Posterior cingulate gyrus (tissue), 11 donors: Measurements from ENCODE around the gene CD28.
"Not testable (repeated sequence)": the region's sequence is repeated elsewhere in the genome, so short reads cannot be mapped to it uniquely, and the experiment has no call there.

Experiments used
- DNase-seq, 10 donors: peaks; one replicate each; pipeline versions ENCODE4 v3.0.0 to v3.0.0-alpha.2; 2020 to 2021; ENCODE audit warnings: mixed read lengths in 3 of 10
- intact Hi-C: fragments of 100-400 bp; cut with DNase I; formaldehyde crosslinking; loops from one replicate; pipeline ENCODE4 v1.15.1; 2023

The CD28 gene

DNA sequence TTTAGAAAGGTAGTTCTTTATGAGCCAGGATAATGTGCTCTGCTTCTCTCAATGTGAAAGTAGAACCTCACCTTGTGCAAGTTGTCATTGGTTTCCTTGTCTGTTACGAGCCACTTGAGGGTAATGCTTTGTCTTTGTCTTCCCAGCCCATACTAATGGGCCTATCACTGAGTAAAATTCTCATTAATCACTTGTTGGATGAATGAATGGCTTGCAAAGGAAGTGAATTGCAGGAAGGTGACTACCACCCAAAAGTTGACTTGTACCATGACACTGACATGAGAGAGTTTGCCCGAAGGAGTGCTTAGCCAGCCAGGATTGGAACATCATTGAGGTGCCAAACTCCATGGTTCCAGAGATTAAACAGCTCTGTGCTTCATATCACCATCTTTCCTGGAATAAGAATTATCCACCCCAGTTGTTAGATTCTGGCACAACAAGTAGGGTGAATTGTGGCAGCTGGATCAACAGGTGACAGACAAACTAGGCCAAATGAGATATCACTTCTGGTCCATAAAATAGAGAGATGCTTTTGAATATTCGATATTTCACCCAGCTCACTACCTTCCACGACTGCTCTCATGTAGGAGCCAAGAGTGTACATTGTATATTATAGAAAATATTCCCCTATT, 20.5 kb upstream of the CD28 start:
- intact Hi-C loops = no loop called here
- DNase-seq = no peak

DNA sequence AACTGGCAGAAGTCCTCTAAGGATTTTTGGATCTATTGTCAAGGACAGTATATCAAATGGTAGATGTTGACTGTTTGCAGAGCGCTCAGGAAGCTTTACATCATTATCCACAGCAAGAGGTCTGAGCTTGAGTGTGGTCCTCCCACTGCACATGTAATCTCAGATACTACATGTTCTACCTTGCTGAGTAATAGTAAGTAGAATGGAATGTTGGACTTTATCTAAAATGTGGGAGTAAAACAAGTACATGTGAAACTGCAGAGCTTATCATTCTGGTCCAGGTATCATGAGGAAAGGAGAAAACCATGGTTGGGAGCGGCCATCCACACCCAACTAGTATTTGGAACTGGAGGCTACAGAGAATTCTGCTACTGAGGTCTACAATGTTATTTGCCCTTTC, 19.3 kb upstream of the CD28 start:
- intact Hi-C loops = no loop called here
- DNase-seq = no peak

DNA sequence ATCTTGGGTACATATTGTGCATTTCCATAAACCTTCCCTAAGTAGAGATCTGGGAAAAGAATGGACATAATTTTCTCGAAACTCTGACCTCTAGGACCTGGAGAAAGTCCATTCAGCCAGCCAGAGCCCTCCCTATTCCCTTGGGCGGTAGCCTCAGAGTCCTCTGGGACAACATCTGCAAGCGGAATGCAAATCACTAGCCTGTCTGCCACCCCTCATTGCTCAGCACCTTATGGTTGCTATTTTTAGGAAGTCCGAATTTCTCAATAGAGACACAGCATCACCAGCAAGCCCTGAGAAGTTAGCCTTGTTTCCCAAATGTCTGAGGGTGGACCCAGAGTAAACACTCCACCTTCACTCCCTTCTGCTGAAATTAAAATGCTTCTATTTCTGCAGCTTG, 17.6 kb upstream of the CD28 start:
- DNase-seq = no peak
- intact Hi-C loops = no loop called here

DNA sequence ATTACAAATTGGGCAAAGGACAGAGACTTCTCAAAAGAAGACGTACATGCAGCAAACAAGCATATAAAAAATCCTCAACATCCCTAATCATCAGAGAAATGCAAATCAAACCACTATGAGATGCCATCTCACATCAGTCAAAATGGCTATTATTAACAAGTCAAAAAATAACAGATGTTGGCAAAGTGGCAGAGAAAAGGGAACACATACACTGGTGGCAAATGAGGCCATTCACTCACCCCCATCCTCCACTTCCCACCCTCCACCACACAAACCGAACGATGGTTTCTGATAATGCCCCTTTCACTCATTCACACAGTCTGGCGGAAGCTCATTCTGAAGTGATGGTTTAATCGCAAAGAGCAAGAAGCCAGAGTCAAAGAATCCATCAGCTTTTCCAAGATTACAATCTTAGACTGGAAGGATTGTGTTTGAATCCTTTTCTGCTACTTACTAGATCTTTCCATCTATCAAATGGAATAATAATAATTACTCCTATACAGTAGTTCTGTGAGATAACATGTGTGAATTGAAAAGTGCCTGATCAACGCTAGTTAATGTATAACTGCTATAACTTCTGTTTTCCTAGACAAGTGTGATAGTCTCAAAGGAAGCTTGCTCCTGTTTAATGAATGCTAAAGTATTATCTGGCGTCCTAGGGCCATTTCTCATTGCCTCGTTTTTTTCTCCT, 16.9 kb upstream of the CD28 start:
- intact Hi-C loops = no loop called here

DNA sequence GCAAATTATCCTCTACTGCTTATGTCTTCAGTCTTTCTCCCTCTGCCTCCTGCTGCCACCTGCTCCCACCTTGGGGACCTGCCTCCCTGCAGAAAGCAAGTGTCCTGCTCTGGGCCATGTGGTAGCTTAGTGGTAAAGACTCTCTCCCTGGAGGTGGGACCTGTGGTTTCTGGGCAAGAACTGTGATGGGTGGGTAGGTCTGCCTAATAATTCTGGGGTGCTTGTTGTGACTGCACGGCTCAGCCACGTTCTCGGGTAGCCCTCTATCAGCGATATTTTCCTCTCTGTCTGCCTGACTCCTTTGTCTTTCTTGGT, 16.4 kb upstream of the CD28 start:
- intact Hi-C loops = no loop called here
- DNase-seq = no peak

More for the DNA sequence above, 16.9 kb upstream of the CD28 start:
- no peak for DNase-seq

DNA sequence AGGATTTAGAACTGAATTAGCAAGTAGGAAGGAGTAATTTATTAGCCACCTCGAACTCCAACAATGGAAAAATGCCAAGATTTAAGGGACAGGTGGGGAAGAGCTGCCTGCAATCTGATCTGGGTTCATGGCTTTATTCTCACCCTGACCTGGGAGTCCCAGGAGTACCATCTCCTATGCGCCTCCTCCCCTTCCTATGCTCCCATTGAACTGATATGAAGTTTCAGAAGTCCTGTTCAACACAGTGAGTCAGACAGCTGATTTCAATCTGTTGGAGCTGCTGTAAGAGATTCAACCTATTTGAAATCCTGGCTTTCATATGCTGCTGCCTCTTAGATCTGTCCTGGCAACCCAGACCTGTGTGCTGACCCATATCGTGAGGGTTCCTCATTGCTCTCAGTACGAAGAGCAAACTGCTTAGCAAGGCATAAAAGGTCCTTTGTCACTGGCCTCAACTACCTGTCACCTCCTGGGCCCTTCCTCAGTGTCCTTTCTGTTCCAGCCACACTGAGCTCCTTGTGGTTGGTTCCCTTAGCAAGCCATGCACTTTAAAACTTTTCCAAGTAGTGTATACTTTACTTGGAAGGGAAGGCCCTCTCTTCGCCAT, 15.9 kb upstream of the CD28 start:
- no peak for DNase-seq
- intact Hi-C loops = no loop called here

DNA sequence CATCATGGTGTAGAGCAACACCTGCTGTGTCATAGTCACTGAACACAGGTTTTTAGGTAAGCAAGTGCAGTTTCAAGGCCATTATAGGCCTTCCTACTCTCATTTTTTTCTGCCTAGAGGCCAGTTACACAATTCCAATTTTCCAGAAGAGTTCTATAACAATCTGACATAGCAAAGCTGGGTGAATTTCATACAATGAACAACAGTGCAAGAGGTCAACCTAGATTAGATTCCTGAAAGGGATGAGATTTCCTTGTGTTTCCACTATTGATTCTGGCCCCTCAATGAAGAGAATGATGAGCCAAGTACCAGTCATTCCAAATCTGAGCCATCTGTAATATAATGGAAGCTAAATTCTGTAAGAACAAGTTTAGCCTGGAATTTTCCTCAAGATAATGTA, 15.3 kb upstream of the CD28 start:
- DNase-seq = no peak
- intact Hi-C loops = no loop called here

DNA sequence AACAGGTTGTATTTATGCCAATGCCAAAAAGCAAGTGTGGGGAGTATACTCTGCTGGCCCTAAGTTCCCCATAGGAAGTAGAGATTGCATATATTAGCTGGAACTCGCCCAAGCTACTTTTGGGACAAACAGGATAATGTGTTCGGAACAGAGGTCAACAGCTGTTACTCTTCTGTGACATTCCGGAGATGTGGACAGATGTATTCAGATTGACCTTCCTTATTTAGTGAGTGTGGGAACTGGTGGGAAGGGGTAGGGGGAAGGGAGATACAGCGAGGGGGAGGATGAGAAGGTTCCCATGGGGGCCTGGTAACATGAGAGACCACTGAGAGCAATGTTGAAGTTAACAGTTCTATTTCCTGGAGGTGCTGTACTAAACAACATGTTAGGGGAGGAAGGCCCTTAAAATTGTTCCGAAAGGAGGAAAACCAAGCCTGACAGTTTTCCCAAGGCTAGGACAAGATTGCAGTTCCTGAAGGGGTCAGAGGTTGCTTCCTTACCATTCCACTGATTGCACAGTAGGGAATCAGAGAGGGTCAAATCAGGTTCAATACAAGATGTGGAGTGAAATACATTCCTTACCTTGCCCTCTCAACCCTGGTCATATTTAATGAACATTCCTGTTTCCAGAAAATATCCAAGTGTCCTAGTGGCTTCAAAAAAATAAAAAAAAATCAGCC, 14.3 kb upstream of the CD28 start:
- intact Hi-C loops = no loop called here
- no peak for DNase-seq

DNA sequence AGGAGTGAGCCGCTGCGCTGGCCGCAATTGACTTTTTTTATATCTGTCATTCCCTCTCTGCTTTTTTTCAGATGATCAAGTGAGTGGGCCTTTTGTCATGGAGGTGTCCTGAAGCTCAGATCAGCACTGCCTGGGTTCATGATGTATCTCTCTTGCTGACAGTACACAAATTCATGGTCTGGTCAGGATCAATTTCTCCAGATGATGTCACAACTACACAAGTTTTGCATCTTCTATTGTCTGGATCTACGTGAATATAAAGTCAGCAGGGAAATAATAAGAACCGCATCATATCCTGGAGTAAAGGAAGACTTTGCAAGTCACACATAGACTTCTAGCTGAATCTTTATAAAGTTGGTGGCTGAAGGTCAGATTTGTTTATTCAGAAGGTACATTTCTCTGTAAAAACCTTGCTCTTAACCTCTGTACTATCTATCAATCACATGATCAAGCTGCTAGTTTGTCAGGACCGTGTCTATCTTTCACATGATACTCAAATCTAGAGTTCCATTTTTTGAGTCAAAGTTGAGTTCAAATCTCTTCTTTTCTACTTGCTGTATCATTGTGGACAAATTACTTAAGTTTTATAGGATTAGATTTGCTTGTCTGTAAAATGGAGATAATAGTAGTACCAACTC, 13.1 kb upstream of the CD28 start:
- no peak for DNase-seq
- intact Hi-C loops = no loop called here

DNA sequence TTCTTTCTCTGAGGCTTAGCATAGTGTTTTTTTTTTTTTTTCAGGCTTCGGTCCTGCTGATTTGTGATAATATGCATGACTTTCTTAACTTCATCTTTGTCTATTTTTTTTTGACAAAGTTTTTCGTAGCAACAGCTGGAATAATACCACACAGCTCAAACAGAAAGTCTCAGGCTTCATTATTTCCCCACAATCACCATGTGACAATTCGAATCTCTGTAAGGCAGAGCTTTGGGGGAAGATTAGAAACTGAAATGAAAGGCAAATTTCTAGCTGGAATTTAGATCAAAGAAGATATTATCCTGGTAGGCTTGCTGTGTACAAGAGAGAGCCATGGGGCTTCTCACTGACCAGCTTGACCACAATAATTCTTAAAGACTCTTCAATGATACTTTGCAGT, 12.2 kb upstream of the CD28 start:
- DNase-seq = no peak
- intact Hi-C loops = no loop called here

DNA sequence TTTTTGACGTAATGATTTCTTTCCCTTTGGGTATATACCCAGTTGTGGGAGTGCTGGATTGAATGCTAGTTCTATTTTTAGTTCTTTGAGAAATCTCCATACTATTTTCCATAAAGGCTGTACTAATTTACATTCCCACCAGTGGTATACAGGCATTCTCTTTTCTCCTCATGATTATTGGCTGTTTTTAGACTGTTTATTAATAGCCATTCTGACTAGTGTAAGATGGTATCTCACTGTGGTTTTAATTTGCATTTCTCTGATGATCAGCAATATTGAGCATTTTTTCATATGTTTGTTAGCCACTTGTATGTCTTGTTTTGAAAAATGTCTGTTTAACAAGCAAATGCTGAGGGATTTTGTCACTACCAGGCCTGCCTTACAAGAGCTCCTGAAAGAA, 9.2 kb upstream of the CD28 start:
- no peak for DNase-seq
- intact Hi-C loops = no loop called here

DNA sequence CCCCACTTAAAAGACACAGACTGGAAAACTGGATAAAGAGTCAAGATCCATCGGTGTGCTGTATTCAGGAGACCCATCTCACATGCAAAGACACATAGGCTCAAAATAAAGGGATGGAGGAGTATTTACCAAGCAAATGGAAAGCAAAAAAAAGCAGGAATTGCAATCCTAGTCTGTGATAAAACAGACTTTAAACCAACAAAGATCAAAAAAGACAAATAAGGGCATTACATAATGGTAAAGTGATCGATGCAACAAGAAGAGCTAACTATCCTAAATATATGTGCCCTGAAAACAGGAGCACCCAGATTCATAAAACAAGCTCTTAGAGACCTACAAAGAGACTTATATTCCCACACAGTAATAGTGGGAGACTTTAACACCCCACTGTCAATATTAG, 8.7 kb upstream of the CD28 start:
- intact Hi-C loops, DNase-seq: not testable (repeated sequence)

DNA sequence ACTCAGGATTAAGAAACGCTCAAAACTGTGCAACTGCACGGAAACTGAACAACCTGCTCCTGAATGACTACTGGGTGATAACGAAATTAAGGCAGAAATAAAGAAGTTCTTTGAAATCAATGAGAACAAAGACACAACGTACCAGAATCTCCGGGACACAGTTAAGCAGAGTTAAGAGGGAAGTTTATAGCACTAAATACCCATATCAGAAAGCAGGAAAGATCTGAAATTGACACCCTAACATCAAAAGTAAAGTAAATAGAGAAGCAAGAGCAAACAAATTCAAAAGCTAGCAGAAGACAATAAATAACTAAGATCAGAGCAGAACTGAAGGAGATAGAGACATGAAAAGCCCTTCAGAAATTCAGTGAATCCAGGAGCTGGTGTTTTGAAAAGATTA, 8.0 kb upstream of the CD28 start:
- DNase-seq, intact Hi-C loops: not testable (repeated sequence)

DNA sequence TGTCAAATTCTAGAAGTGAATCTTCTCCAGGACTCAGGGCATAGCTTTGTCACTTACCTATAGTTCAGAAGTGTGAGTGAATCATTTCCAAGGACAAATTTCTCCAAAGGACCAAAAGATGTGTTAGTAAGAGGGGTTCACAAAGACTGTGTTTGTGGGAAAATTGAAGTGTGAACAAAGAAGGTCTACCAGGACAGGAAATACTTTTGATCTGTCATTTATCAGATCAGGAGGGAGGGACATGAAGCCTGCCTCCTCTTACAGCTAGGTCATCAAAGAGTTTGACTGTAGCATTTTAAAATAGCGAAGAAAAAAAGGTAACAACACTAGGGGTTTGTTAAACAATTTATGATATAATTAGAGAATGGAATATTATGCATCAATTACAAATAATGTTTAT, 2.0 kb upstream of the CD28 start:
- no peak for DNase-seq
- intact Hi-C loops = no loop called here

DNA sequence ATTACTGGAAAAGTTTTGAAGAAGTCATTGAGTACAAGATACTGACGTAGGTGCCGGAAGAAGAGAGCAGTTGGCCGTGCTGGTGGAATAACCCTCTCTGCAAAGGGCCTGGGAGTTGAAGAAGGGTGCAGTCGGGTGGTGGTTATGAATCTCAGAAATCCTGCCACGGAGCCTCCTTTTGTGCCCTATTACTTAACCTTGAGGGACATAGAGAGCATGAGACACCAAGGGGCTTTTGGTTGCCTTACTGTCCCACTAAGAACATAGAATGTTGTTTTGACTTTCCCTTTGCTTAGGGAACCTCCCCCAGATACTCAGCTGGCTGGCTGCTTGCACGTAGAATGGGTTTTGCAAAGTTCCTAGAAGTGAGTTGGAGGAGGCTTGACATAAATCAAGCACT, 1.3 kb upstream of the CD28 start:
- no peak for DNase-seq
- intact Hi-C loops = no loop called here

DNA sequence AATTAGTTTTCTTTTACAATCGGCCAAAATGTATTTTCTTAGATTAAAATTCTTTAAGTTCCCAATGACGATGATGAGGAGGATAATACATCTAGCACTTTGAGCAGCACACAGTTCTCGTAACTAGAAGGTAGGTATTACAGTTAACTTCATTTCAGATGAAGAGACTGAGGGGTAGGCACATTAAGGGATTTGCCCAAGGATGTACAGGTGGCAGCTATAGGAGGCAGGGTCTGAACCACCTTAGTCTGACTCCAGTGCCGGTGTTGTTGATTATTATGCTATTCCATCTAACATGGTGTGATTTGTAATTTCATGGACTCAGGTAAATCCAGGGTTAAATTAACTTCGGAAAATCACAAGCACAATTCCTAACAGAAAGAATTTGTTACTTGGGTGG, 1.1 kb downstream of the CD28 start:
- DNase-seq = no peak
- intact Hi-C loops = no loop called here

DNA sequence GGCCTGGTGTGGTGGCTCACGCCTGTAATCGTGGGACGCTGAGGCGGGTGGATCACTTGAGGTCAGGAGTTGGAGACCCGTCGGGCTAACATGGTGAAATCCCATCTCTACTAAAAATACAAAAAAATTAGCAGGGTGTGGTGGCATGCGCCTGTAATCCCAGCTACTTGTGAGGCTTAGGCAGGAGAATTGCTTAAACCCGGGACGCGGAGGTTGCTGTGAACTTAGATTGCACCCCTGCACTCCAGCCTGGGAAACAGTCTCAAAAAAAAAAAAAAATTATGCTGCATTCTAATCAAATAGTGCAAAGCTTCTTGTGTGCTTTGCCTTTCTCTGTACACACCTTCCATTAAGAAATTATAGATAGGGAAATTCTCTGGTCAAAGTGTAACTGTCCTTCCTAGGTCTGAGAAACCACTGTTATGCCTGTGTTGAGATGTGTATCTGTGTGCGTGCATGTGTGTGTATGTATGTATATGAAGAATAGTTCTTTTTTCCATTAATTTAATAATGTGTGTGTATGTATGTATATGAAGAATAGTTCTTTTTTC, 2.5 kb downstream of the CD28 start:
- intact Hi-C loops = no loop called here
- no peak for DNase-seq

DNA sequence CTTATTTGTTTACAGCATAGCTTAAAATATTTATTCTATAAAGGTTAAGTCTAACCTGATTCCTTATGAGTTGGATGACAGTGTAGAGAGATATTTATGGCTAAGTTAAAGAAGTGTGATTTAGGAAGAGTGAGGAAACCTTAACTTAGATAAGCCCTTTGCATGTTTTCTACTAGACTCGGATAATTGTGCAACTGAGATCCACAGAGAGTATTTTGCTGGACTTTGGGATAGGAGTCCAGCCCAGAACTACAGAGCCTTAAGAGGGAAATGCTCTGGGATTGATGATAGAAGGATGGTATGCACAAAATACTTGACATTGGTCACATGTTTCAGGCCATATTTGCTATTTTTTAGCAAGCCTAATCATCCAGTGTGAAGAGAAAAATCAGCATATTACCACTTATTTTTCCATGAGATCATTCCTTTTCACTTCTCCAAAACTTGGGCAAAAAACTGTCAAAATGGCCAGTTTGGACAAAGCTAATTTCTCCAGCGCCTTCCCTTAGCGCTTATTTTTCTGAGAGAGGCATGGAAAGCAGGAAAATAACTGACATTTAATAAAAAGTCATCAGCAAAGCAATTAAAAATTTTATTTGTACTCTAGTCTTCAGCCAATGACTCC, 3.1 kb downstream of the CD28 start:
- intact Hi-C loops = loop anchor here (5.0 kb wide), 1 partner anchor 127 kb away; no protein-coding TSS in a partner anchor
- DNase-seq = no peak

DNA sequence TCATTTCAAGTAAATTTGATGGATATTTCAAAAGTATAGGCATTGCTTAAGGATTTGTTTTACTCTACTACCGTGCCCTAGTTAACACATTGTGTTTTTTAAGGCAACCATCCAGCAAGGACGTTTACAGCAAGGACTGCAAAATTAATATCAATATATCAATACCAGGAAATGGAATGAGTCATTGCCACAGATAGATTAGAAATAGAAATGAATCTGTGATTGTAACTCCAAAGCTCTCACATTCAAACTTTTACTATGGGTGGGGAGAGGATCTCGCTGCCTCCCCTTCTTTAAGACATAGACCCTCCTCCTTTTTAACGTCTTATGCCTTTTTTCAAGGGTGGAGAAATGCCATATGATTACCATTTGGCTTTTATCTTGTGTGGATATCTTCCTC, 3.8 kb downstream of the CD28 start:
- no peak for DNase-seq
- intact Hi-C loops = loop anchor here (5.0 kb wide), 1 partner anchor 128 kb away; no protein-coding TSS in a partner anchor

DNA sequence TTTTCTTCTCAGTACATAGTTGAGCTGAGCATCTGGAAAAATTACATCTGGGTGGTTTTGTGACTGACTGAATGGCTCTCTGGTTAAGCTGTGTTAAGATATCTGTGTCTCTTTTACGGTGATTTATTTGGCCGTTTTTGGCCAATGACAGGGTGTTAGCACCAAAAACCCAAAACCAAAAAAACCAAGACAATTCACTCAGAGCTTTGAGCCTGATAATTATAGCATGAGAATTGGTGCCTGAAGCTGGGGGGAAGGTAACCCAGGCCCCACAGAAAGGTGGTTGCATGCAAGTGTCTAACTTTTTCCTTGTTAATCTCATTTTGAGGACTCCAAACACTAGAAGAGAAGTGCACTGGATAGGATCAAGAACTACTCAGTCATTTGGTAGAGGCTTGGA, 4.5 kb downstream of the CD28 start:
- intact Hi-C loops = loop anchor here (5.0 kb wide), 1 partner anchor 129 kb away; no protein-coding TSS in a partner anchor
- no peak for DNase-seq
